Stimulated activated memory B cell treated with anti-CD40 and anti-IgM and Interleukin-4, amounts not matched to agents 10 μg/mL and 1 μg/mL and 100 μg/mL, for 72 hours (primary cell): ENCODE results near the gene ETV6.

Experiments used
- ATAC-seq: fragments of 150-1000 bp; cut with Tn5 transposase; 2 replicates; pipeline ENCODE4 v1.10.0; 2021
- H3K27ac Mint-ChIP-seq: one replicate; pipeline ENCODE4 v1.8.0; 2022; ENCODE audit warnings: mild to moderate bottlenecking, mixed read lengths
- H3K27me3 Mint-ChIP-seq: one replicate; pipeline ENCODE4 v1.8.0; 2022; ENCODE audit warnings: mixed read lengths
- H3K36me3 Mint-ChIP-seq: one replicate; pipeline ENCODE4 v1.8.0; 2022; ENCODE audit warnings: mixed read lengths
- H3K4me1 Mint-ChIP-seq: one replicate; pipeline ENCODE4 v1.8.0; 2022; ENCODE audit warnings: mixed read lengths
- H3K4me3 Mint-ChIP-seq: one replicate; pipeline ENCODE4 v1.8.0; 2022; ENCODE audit warnings: mild to moderate bottlenecking, moderate library complexity, mixed read lengths
- H3K9me3 Mint-ChIP-seq: one replicate; pipeline ENCODE4 v1.8.0; 2022; ENCODE audit warnings: mixed read lengths

ETV6 gene

GRCh38 chr12:11654338-11654737 is 4.9 kb downstream of the ETV6 start:
- peak overlapping the region; percentile 50 for H3K4me3 Mint-ChIP-seq
- no peak for ATAC-seq
- H3K36me3 Mint-ChIP-seq: peaks cover 33% of the 10 kb centered on the region
- peak overlapping the region; percentile 98 for H3K27ac Mint-ChIP-seq
- no peaks in the 10 kb centered on the region for H3K9me3 Mint-ChIP-seq
- H3K4me1 Mint-ChIP-seq: peaks cover 69% of the 10 kb centered on the region
- no peaks in the 10 kb centered on the region for H3K27me3 Mint-ChIP-seq

GRCh38 chr12:11654802-11655201 is 5.3 kb downstream of the ETV6 start:
- H3K4me3 Mint-ChIP-seq: no peak overlapping the region
- no peaks in the 10 kb centered on the region for H3K27me3 Mint-ChIP-seq
- no peaks in the 10 kb centered on the region for H3K9me3 Mint-ChIP-seq
- ATAC-seq: no peak
- peaks cover 37% of the 10 kb centered on the region for H3K36me3 Mint-ChIP-seq
- peak overlapping the region; percentile 98 for H3K27ac Mint-ChIP-seq
- H3K4me1 Mint-ChIP-seq: peaks cover 74% of the 10 kb centered on the region

- Mint-ChIP-seq H3K27ac (peak overlapping the region; percentile 6), H3K36me3 (peaks cover 39% of the 10 kb centered on the region), H3K4me1 (peaks cover 80% of the 10 kb centered on the region), H3K27me3 (no peaks in the 10 kb centered on the region), H3K4me3 (peak overlapping the region; percentile 25), H3K9me3 (no peaks in the 10 kb centered on the region)
- ATAC-seq: no peak
These were observed 6.4 kb downstream of the ETV6 start for GRCh38 chr12:11655842-11656241.

GRCh38 chr12:11656550-11656949 is 7.1 kb downstream of the ETV6 start:
- H3K9me3 Mint-ChIP-seq: no peaks in the 10 kb centered on the region
- no peak for ATAC-seq
- no peak overlapping the region for H3K4me3 Mint-ChIP-seq
- H3K27ac Mint-ChIP-seq: peak overlapping the region; percentile 6
- no peaks in the 10 kb centered on the region for H3K27me3 Mint-ChIP-seq
- peaks cover 41% of the 10 kb centered on the region for H3K36me3 Mint-ChIP-seq
- peaks cover 84% of the 10 kb centered on the region for H3K4me1 Mint-ChIP-seq

- Mint-ChIP-seq H3K4me3 (no peak overlapping the region), H3K4me1 (peaks cover 88% of the 10 kb centered on the region), H3K36me3 (peaks cover 51% of the 10 kb centered on the region), H3K27me3 (no peaks in the 10 kb centered on the region), H3K27ac (peak overlapping the region; percentile 39), H3K9me3 (no peaks in the 10 kb centered on the region)
- no peak for ATAC-seq
These were observed 8.0 kb downstream of the ETV6 start for GRCh38 chr12:11657511-11657910.

- Mint-ChIP-seq H3K27me3 (no peaks in the 10 kb centered on the region), H3K36me3 (peaks cover 59% of the 10 kb centered on the region)
These were observed 9.3 kb downstream of the ETV6 start for GRCh38 chr12:11658791-11659190.

GRCh38 chr12:11660624-11661023 is 11.2 kb downstream of the ETV6 start:
- ATAC-seq: no peak
- Mint-ChIP-seq H3K27me3 (no peaks in the 10 kb centered on the region), H3K4me1 (peaks cover 89% of the 10 kb centered on the region), H3K9me3 (no peaks in the 10 kb centered on the region), H3K4me3 (no peak overlapping the region), H3K27ac (no peak overlapping the region), H3K36me3 (peaks cover 75% of the 10 kb centered on the region)

More at GRCh38 chr12:11658791-11659190, 9.3 kb downstream of the ETV6 start:
- Mint-ChIP-seq H3K4me1 (peaks cover 87% of the 10 kb centered on the region), H3K27ac (no peak overlapping the region), H3K4me3 (no peak overlapping the region), H3K9me3 (no peaks in the 10 kb centered on the region)
- no peak for ATAC-seq

GRCh38 chr12:11661491-11662089 is 12.1 kb downstream of the ETV6 start:
- no peak for ATAC-seq
- Mint-ChIP-seq H3K36me3 (peaks cover 75% of the 10 kb centered on the region), H3K27me3 (no peaks in the 10 kb centered on the region), H3K4me3 (no peak overlapping the region), H3K27ac (peak overlapping the region; percentile 24), H3K9me3 (no peaks in the 10 kb centered on the region), H3K4me1 (peaks cover 89% of the 10 kb centered on the region)

GRCh38 chr12:11662369-11662768 is 12.9 kb downstream of the ETV6 start:
- H3K4me1 Mint-ChIP-seq: peaks cover 89% of the 10 kb centered on the region
- no peak overlapping the region for H3K27ac Mint-ChIP-seq
- no peak overlapping the region for H3K4me3 Mint-ChIP-seq
- H3K27me3 Mint-ChIP-seq: no peaks in the 10 kb centered on the region
- H3K36me3 Mint-ChIP-seq: peaks cover 75% of the 10 kb centered on the region
- no peaks in the 10 kb centered on the region for H3K9me3 Mint-ChIP-seq
- no peak for ATAC-seq

GRCh38 chr12:11663130-11663529 is 13.7 kb downstream of the ETV6 start:
- no peak overlapping the region for H3K27ac Mint-ChIP-seq
- peaks cover 70% of the 10 kb centered on the region for H3K36me3 Mint-ChIP-seq
- no peak for ATAC-seq
- H3K4me3 Mint-ChIP-seq: no peak overlapping the region
- H3K4me1 Mint-ChIP-seq: peaks cover 88% of the 10 kb centered on the region
- H3K9me3 Mint-ChIP-seq: no peaks in the 10 kb centered on the region
- H3K27me3 Mint-ChIP-seq: no peaks in the 10 kb centered on the region

GRCh38 chr12:11664101-11664500 is 14.6 kb downstream of the ETV6 start:
- Mint-ChIP-seq H3K27ac (no peak overlapping the region), H3K4me1 (peaks cover 88% of the 10 kb centered on the region)

GRCh38 chr12:11666131-11667050 is 16.9 kb downstream of the ETV6 start:
- no peaks in the 10 kb centered on the region for H3K27me3 Mint-ChIP-seq
- H3K27ac Mint-ChIP-seq: no peak overlapping the region
- H3K36me3 Mint-ChIP-seq: peaks cover 68% of the 10 kb centered on the region
- ATAC-seq: no peak
- no peaks in the 10 kb centered on the region for H3K9me3 Mint-ChIP-seq
- peaks cover 89% of the 10 kb centered on the region for H3K4me1 Mint-ChIP-seq
- no peak overlapping the region for H3K4me3 Mint-ChIP-seq

More at GRCh38 chr12:11664101-11664500, 14.6 kb downstream of the ETV6 start:
- Mint-ChIP-seq H3K27me3 (no peaks in the 10 kb centered on the region), H3K4me3 (no peak overlapping the region), H3K36me3 (peaks cover 74% of the 10 kb centered on the region), H3K9me3 (no peaks in the 10 kb centered on the region)
- no peak for ATAC-seq

- no peaks in the 10 kb centered on the region for H3K9me3 Mint-ChIP-seq
- peaks cover 60% of the 10 kb centered on the region for H3K36me3 Mint-ChIP-seq
- no peaks in the 10 kb centered on the region for H3K27me3 Mint-ChIP-seq
- peaks cover 85% of the 10 kb centered on the region for H3K4me1 Mint-ChIP-seq
- no peak for ATAC-seq
- H3K4me3 Mint-ChIP-seq: no peak overlapping the region
- no peak overlapping the region for H3K27ac Mint-ChIP-seq
These were observed 17.7 kb downstream of the ETV6 start for GRCh38 chr12:11667171-11667570.

GRCh38 chr12:11668611-11669010 is 19.1 kb downstream of the ETV6 start:
- Mint-ChIP-seq H3K4me1 (peaks cover 86% of the 10 kb centered on the region), H3K27ac (no peak overlapping the region), H3K36me3 (peaks cover 56% of the 10 kb centered on the region), H3K4me3 (no peak overlapping the region), H3K9me3 (no peaks in the 10 kb centered on the region), H3K27me3 (no peaks in the 10 kb centered on the region)
- ATAC-seq: no peak

- H3K27me3 Mint-ChIP-seq: no peaks in the 10 kb centered on the region
- H3K9me3 Mint-ChIP-seq: no peaks in the 10 kb centered on the region
- peaks cover 51% of the 10 kb centered on the region for H3K36me3 Mint-ChIP-seq
- H3K4me3 Mint-ChIP-seq: no peak overlapping the region
- no peak for ATAC-seq
- H3K27ac Mint-ChIP-seq: peak overlapping the region; percentile 26
- peaks cover 87% of the 10 kb centered on the region for H3K4me1 Mint-ChIP-seq
These were observed 19.9 kb downstream of the ETV6 start for GRCh38 chr12:11669348-11669747.
